T-helper 1 cell (primary cell): ENCODE measurements around the gene GAB1.
"Not testable (repeated sequence)": the region's sequence is repeated elsewhere in the genome, so short reads cannot be mapped to it uniquely, and the experiment has no call there.

Experiments used
- DNase-seq, 5 donors: peaks; one replicate each; pipeline ENCODE4 v3.0.0-alpha.2; 2012 to 2020

The GAB1 gene

GRCh38 chr4:143339497-143339896 is 2.8 kb downstream of the GAB1 start:
- DNase-seq: no peak

GRCh38 chr4:143341186-143341755 is 4.6 kb downstream of the GAB1 start:
- no peak for DNase-seq

GRCh38 chr4:143343276-143343831 is 6.7 kb downstream of the GAB1 start:
- no peak for DNase-seq

- no peak for DNase-seq
Observed at GRCh38 chr4:143344041-143344440, 7.4 kb downstream of the GAB1 start.

- DNase-seq: no peak
Observed at GRCh38 chr4:143344774-143345173, 8.1 kb downstream of the GAB1 start.

GRCh38 chr4:143345356-143345755 is 8.7 kb downstream of the GAB1 start:
- DNase-seq: no peak

- DNase-seq: no peak
Observed at GRCh38 chr4:143346206-143346605, 9.5 kb downstream of the GAB1 start.

GRCh38 chr4:143347484-143348111 is 10.9 kb downstream of the GAB1 start:
- no peak for DNase-seq

GRCh38 chr4:143348233-143349077 is 11.8 kb downstream of the GAB1 start:
- DNase-seq: no peak

- not testable (repeated sequence) for DNase-seq
Observed at GRCh38 chr4:143349858-143350527, 13.3 kb downstream of the GAB1 start.

GRCh38 chr4:143351149-143351691 is 14.5 kb downstream of the GAB1 start:
- DNase-seq: no peak

GRCh38 chr4:143351774-143352451 is 15.2 kb downstream of the GAB1 start:
- no peak for DNase-seq

- DNase-seq: no peak
Observed at GRCh38 chr4:143352720-143353119, 16.0 kb downstream of the GAB1 start.

- no peak for DNase-seq
Observed at GRCh38 chr4:143353797-143354196, 17.1 kb downstream of the GAB1 start.

GRCh38 chr4:143354990-143355389 is 18.3 kb downstream of the GAB1 start:
- DNase-seq: no peak

- no peak for DNase-seq
Observed at GRCh38 chr4:143355540-143356217, 19.0 kb downstream of the GAB1 start.

GRCh38 chr4:143356493-143356892 is 19.8 kb downstream of the GAB1 start:
- DNase-seq: no peak

- no peak for DNase-seq
Observed at GRCh38 chr4:143357161-143357845, 20.6 kb downstream of the GAB1 start.

- DNase-seq: no peak
Observed at GRCh38 chr4:143358419-143358818, 21.7 kb downstream of the GAB1 start.

- DNase-seq: peak in 1 of 5 donors; percentile 76
Observed at GRCh38 chr4:143358923-143359643, 22.4 kb downstream of the GAB1 start.
